Globus pallidus (tissue), 1 donor: ENCODE results near the gene ARFGAP3.

Experiments
- DNase-seq: peaks from one replicate; pipeline ENCODE4 v3.0.0-alpha.2; 2015; ENCODE audit warnings: low spot score

ARFGAP3 gene

GRCh38 chr22:42856865-42857704 is at the start of gene ARFGAP3:
ARFGAP3 (minus strand) TSS chr22:42857273; CDS start chr22:42857182, 91 bp downstream.
- peak; percentile 92 for DNase-seq

- DNase-seq: no peak
These were observed 48.7 kb upstream of the ARFGAP3 start for GRCh38 chr22:42905702-42906183.

GRCh38 chr22:42905217-42905616 is 48.1 kb upstream of the ARFGAP3 start:
- DNase-seq: no peak

GRCh38 chr22:42904050-42904449 is 47.0 kb upstream of the ARFGAP3 start:
- DNase-seq: no peak

- DNase-seq: no peak
These were observed 45.9 kb upstream of the ARFGAP3 start for GRCh38 chr22:42902875-42903510.

GRCh38 chr22:42901790-42902508 is 44.9 kb upstream of the ARFGAP3 start:
- no peak for DNase-seq

- no peak for DNase-seq
These were observed 40.9 kb upstream of the ARFGAP3 start for GRCh38 chr22:42897960-42898359.

GRCh38 chr22:42895541-42895981 is 38.5 kb upstream of the ARFGAP3 start:
- peak; percentile 41 for DNase-seq

- no peak for DNase-seq
These were observed 38.0 kb upstream of the ARFGAP3 start for GRCh38 chr22:42895087-42895486.

GRCh38 chr22:42893371-42894150 is 36.5 kb upstream of the ARFGAP3 start:
- DNase-seq: no peak

GRCh38 chr22:42892571-42893316 is 35.7 kb upstream of the ARFGAP3 start:
- DNase-seq: no peak

- DNase-seq: no peak
These were observed 35.1 kb upstream of the ARFGAP3 start for GRCh38 chr22:42892156-42892555.

GRCh38 chr22:42891696-42892095 is 34.6 kb upstream of the ARFGAP3 start:
- no peak for DNase-seq

GRCh38 chr22:42891008-42891407 is 33.9 kb upstream of the ARFGAP3 start:
- DNase-seq: no peak

- DNase-seq: peak; percentile 70
These were observed 32.2 kb upstream of the ARFGAP3 start for GRCh38 chr22:42889304-42889703.

- no peak for DNase-seq
These were observed 30.7 kb upstream of the ARFGAP3 start for GRCh38 chr22:42887523-42888507.

- no peak for DNase-seq
These were observed 30.0 kb upstream of the ARFGAP3 start for GRCh38 chr22:42887120-42887519.

GRCh38 chr22:42885446-42885845 is 28.4 kb upstream of the ARFGAP3 start:
- no peak for DNase-seq

GRCh38 chr22:42884616-42885375 is 27.7 kb upstream of the ARFGAP3 start:
- no peak for DNase-seq
